ENCODE results near the gene CLCA1.

DNA sequence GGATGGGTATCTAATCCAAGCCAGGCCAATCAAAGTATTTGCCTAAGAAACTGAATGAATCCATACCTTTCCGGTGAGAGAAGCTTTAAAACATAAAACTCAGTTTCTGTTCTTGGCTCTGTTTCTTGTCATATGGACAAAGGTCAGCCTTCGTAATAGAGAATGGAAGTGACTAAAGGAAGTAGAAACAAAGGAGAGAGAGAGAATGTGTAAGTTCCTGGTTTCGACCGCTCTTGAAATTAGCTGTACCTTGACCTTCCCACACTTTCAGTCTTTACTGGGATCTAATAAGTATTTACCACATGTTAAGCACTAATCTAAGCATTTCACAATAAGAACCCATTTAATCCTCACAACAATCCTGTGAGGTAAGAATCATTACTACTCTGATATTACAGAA, 58.6 kb downstream of the CLCA1 start:
- TF ChIP-seq, protein P1, sequence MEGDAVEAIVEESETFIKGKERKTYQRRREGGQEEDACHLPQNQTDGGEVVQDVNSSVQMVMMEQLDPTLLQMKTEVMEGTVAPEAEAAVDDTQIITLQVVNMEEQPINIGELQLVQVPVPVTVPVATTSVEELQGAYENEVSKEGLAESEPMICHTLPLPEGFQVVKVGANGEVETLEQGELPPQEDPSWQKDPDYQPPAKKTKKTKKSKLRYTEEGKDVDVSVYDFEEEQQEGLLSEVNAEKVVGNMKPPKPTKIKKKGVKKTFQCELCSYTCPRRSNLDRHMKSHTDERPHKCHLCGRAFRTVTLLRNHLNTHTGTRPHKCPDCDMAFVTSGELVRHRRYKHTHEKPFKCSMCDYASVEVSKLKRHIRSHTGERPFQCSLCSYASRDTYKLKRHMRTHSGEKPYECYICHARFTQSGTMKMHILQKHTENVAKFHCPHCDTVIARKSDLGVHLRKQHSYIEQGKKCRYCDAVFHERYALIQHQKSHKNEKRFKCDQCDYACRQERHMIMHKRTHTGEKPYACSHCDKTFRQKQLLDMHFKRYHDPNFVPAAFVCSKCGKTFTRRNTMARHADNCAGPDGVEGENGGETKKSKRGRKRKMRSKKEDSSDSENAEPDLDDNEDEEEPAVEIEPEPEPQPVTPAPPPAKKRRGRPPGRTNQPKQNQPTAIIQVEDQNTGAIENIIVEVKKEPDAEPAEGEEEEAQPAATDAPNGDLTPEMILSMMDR (IDR thresholded peaks at IDR 0.05) = no peak
- TF ChIP-seq POLR2AphosphoS5 (IDR thresholded peaks at IDR 0.05; ENCODE audit: low read depth, low read length) = no peak
- TF ChIP-seq, protein P2, sequence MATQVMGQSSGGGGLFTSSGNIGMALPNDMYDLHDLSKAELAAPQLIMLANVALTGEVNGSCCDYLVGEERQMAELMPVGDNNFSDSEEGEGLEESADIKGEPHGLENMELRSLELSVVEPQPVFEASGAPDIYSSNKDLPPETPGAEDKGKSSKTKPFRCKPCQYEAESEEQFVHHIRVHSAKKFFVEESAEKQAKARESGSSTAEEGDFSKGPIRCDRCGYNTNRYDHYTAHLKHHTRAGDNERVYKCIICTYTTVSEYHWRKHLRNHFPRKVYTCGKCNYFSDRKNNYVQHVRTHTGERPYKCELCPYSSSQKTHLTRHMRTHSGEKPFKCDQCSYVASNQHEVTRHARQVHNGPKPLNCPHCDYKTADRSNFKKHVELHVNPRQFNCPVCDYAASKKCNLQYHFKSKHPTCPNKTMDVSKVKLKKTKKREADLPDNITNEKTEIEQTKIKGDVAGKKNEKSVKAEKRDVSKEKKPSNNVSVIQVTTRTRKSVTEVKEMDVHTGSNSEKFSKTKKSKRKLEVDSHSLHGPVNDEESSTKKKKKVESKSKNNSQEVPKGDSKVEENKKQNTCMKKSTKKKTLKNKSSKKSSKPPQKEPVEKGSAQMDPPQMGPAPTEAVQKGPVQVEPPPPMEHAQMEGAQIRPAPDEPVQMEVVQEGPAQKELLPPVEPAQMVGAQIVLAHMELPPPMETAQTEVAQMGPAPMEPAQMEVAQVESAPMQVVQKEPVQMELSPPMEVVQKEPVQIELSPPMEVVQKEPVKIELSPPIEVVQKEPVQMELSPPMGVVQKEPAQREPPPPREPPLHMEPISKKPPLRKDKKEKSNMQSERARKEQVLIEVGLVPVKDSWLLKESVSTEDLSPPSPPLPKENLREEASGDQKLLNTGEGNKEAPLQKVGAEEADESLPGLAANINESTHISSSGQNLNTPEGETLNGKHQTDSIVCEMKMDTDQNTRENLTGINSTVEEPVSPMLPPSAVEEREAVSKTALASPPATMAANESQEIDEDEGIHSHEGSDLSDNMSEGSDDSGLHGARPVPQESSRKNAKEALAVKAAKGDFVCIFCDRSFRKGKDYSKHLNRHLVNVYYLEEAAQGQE (IDR thresholded peaks at IDR 0.05; ENCODE audit: insufficient read depth in 1 of 2, low read depth in 2 of 2, low read length in 1 of 2) = no peak
- TF ChIP-seq TCF7L2 (IDR thresholded peaks at IDR 0.05; ENCODE audit: low read depth, low read length) = no peak
- no peak for TF ChIP-seq SIN3A (IDR thresholded peaks at IDR 0.05; ENCODE audit: borderline replicate concordance, insufficient read depth, low read depth, low read length)
